Ramos (cell line): Measurements from ENCODE around the gene TRIM43B.
"Not testable (repeated sequence)": the region's sequence is repeated elsewhere in the genome, so short reads cannot be mapped to it uniquely, and the experiment has no call there.

Experiments used
- in situ Hi-C: fragments of 300-500 bp; cut with MboI; formaldehyde crosslinking; loops from one replicate; pipeline ENCODE4 v1.14.3; 2022; ENCODE audit warnings: low sequenced_read_pairs; ENCODE audit not compliant: unreplicated experiment

Gene TRIM43B

GRCh38 chr2:95434507-95435076 lies 50.0 kb downstream of the TRIM43B start:
- in situ Hi-C loops = not testable (repeated sequence)

DNA sequence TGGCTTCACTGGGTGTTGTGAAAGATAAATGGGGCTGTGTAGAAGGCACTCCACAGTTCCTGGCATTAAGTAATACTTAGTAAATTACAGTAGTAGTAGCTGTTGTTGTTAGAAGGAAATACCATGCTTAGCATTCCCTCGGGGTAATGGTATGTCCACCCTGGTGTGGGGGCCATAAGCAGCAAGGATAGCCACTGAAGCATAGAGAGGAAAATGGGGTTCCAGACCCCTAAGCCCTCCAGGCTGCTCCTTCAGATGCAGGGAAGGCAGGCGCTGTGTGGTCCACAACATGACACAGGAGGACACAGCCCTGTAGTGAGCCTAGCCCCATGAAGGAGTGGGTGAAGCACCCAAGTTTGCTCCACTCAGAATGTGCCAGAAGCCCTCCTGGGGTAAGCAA lies 50.6 kb downstream of the TRIM43B start:
- in situ Hi-C loops = not testable (repeated sequence)

- in situ Hi-C loops = not testable (repeated sequence)
Measured at GRCh38 chr2:95433373-95433772, 51.2 kb downstream of the TRIM43B start.

- in situ Hi-C loops = not testable (repeated sequence)
Measured at GRCh38 chr2:95429748-95430467, 54.6 kb downstream of the TRIM43B start.

DNA sequence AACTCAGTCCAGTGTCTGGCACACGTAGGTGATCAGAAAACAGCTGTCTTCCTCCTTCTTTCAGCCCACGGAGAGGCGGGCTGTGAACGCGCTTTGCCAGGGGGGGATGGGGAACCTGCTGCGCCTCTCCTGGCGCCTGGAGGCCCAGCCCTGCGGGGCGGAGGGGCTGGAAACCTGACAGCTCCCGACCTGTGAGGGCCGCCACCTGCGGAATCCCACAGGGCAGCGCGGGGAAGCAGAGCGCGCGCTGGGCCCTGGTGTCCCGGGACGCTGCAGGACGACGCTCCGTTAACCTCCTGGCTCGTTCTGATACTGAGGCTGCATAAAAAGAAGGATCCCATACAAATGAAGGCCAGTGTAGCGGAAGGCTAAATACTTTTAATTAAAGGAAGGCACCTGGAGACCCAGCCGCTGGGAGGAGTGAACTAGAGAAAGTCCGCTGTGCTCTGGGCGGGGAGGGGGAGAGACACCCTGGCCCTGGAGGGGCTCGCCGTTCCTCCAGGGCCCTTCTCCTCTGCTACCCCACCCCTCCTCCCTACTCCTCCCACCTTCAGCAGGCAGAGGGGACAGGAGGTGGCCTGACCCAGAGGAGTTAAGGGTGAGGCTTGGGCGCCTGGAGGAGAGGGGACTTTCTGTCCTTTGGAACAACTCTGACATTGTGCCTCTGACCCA lies 57.2 kb downstream of the TRIM43B start:
- in situ Hi-C loops = not testable (repeated sequence)
